Hypothalamus (tissue), 51 donors: ENCODE results near the gene RITA1.

Source experiments
- DNase-seq, 51 donors: peaks; one replicate each; lab custom pipeline; 2025; lab: John Stamatoyannopoulos, UW

RITA1 gene

GRCh38 chr12:113152835-113153814 is 32.4 kb upstream of the RITA1 start:
- peak in 49 of 51 donors; percentile 8 to 83 (median 53) for DNase-seq

- peak in 3 of 51 donors; percentile 14 to 42 (median 22) for DNase-seq
Measured at GRCh38 chr12:113154351-113154973, 31.1 kb upstream of the RITA1 start.

GRCh38 chr12:113155060-113155459 is 30.5 kb upstream of the RITA1 start:
- no peak for DNase-seq

- DNase-seq = no peak
Measured at GRCh38 chr12:113155646-113156045, 29.9 kb upstream of the RITA1 start.

- no peak for DNase-seq
Measured at GRCh38 chr12:113157218-113157859, 28.2 kb upstream of the RITA1 start.

GRCh38 chr12:113158439-113159203 is 26.9 kb upstream of the RITA1 start:
- no peak for DNase-seq

- DNase-seq = peak in 6 of 51 donors; percentile 6 to 56 (median 20)
Measured at GRCh38 chr12:113159937-113160336, 25.6 kb upstream of the RITA1 start.

- peak in 33 of 51 donors; percentile 8 to 83 (median 49) for DNase-seq
Measured at GRCh38 chr12:113161415-113162016, 24.0 kb upstream of the RITA1 start.

GRCh38 chr12:113162102-113163029 is 23.2 kb upstream of the RITA1 start:
- peak in 4 of 51 donors; percentile 7 to 43 (median 16) for DNase-seq

GRCh38 chr12:113163030-113163360 is 22.5 kb upstream of the RITA1 start:
- DNase-seq = no peak

- no peak for DNase-seq
Measured at GRCh38 chr12:113164014-113164413, 21.5 kb upstream of the RITA1 start.

GRCh38 chr12:113165521-113166450 is 19.7 kb upstream of the RITA1 start:
- no peak for DNase-seq

GRCh38 chr12:113167868-113168267 is 17.7 kb upstream of the RITA1 start:
- DNase-seq = no peak

GRCh38 chr12:113169697-113170096 is 15.8 kb upstream of the RITA1 start:
- DNase-seq = no peak

GRCh38 chr12:113170457-113170856 is 15.1 kb upstream of the RITA1 start:
- no peak for DNase-seq

- DNase-seq = no peak
Measured at GRCh38 chr12:113170926-113171325, 14.6 kb upstream of the RITA1 start.

GRCh38 chr12:113171543-113171942 is 14.0 kb upstream of the RITA1 start:
- DNase-seq = no peak

- no peak for DNase-seq
Measured at GRCh38 chr12:113172185-113172584, 13.3 kb upstream of the RITA1 start.
